CD4-positive, alpha-beta memory T cell (primary cell): Measurements from ENCODE around the gene BNIP5. TPM values are rescaled to one million over a fixed set of nuclear protein-coding genes. Genes with fewer than 3 reads are reported as not detected.

Source experiments
- CTCF ChIA-PET: fragments of 350-600 bp; sonication (Branson Sonifier 250); formaldehyde crosslinking; loops from one replicate; lab custom pipeline; 2021; ENCODE audit warnings: inconsistent platforms; ENCODE audit not compliant: partially characterized antibody; lab: Charles Lee
- POLR2A ChIA-PET: fragments of 350-600 bp; sonication (Branson Sonifier 250); formaldehyde crosslinking; loops from one replicate; lab custom pipeline; 2021; ENCODE audit not compliant: partially characterized antibody; lab: Charles Lee
- DNase-seq, 5 donors: peaks; one replicate each; pipeline versions ENCODE4 v3.0.0 to v3.0.0-alpha.2; 2020 to 2022; ENCODE audit warnings: mixed read lengths in 1 of 5
- H3K27ac ChIP-seq: one replicate; pipeline ENCODE4 v1.7.0; 2013; ENCODE audit warnings: low read depth, low read length
- H3K27me3 ChIP-seq: 2 replicates; pipeline ENCODE4 v1.7.0; 2013; ENCODE audit warnings: mild to moderate bottlenecking, low read length, moderate library complexity; ENCODE audit not compliant: insufficient read depth
- H3K36me3 ChIP-seq: 2 replicates; pipeline ENCODE4 v1.7.0; 2013; ENCODE audit warnings: mild to moderate bottlenecking, low read length, moderate library complexity; ENCODE audit not compliant: insufficient read depth
- H3K4me1 ChIP-seq: 2 replicates; pipeline ENCODE4 v1.7.0; 2013; ENCODE audit warnings: mild to moderate bottlenecking, low read length, moderate library complexity; ENCODE audit not compliant: insufficient read depth
- H3K4me3 ChIP-seq, 2 donors: one replicate each; pipeline ENCODE4 v1.7.0; 2013; ENCODE audit warnings: low read length in 2 of 2, mild to moderate bottlenecking in 1 of 2
- H3K9me3 ChIP-seq, 2 donors: one replicate each; pipeline ENCODE4 v1.7.0; 2013; ENCODE audit warnings: low read length in 2 of 2, control low read depth in 1 of 2; ENCODE audit not compliant: control insufficient read depth in 1 of 2
- H3K27ac Mint-ChIP-seq, 7 donors: one replicate each; pipeline ENCODE4 v1.8.0; 2020 to 2021; ENCODE audit warnings: mixed read lengths in 7 of 7, mild to moderate bottlenecking in 6 of 7, inconsistent platforms in 3 of 7, moderate library complexity in 3 of 7
- H3K27me3 Mint-ChIP-seq, 2 donors: one replicate each; pipeline ENCODE4 v1.8.0; 2020 to 2021; ENCODE audit warnings: mixed read lengths in 2 of 2
- H3K36me3 Mint-ChIP-seq, 2 donors: one replicate each; pipeline ENCODE4 v1.8.0; 2020 to 2021; ENCODE audit warnings: mixed read lengths in 2 of 2, inconsistent platforms in 1 of 2, mild to moderate bottlenecking in 1 of 2
- H3K4me1 Mint-ChIP-seq, 4 donors: one replicate each; pipeline ENCODE4 v1.8.0; 2020 to 2021; ENCODE audit warnings: mixed read lengths in 4 of 4, mild to moderate bottlenecking in 1 of 4
- H3K4me3 Mint-ChIP-seq, 8 donors: one replicate each; pipeline ENCODE4 v1.8.0; 2020 to 2021; ENCODE audit warnings: mixed read lengths in 8 of 8, mild to moderate bottlenecking in 7 of 8, moderate library complexity in 6 of 8, inconsistent platforms in 3 of 8
- H3K9me3 Mint-ChIP-seq, 8 donors: one replicate each; pipeline ENCODE4 v1.8.0; 2020 to 2021; ENCODE audit warnings: mixed read lengths in 8 of 8, mild to moderate bottlenecking in 5 of 8, inconsistent platforms in 3 of 8, moderate library complexity in 1 of 8
- intact Hi-C: fragments of 100-400 bp; cut with micrococcal nuclease; formaldehyde crosslinking; loops from one replicate; pipeline ENCODE4 v1.15.1; 2023
- polyA plus RNA-seq, 2 donors: library from polyadenylated mRNA; unstranded; fragments of 300-500 nt; fragmentation: Illumina TruSeq; gene quantifications; one replicate each; pipeline ENCODE4 v1.2.3, GENCODE V29; 2021
- total RNA-seq, 2 experiments: library from RNA; stranded (reverse); gene quantifications; one replicate each; pipeline ENCODE4 v1.2.3, GENCODE V29; 2021

Gene BNIP5
- total and polyA plus RNA-seq, 4 experiments from 2014 or later = not detected

DNA sequence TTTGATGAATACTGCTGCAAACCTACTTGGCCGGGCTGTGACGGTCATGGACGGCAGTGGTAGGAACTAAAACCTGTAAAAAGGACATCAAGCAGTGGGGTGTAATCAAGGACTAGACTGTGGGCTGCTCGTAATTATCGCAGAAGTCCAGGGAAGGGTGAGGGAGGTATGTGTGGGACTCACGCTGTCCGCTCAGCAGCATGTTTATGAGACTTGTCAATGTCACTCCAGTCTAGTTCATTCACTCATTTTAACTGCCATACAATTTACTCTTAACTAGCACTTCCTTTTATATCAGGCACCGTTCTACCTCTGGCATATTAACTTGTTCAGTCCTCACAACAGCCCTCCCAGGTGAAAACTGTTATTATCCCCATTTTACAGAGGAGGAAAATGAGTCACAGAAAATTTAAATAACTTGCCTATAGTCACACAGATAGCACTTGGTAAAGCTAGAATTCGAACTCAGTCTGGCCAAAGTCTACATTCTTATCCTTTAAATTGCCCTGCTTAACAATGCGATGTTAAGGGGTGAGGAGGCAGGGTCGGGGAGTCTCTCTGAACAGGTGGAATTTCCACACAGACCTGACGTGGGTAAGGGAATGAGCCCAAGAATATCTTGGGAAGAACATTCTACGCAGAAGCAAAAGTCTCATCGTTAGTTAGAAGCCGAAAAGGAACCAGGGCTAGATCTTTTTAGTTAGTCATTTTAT, 62.7 kb downstream of the BNIP5 start:
- Histone ChIP-seq H3K4me3 (no peak overlapping the region), H3K27me3 (no peaks in the 10 kb centered on the region), H3K36me3 (no peaks in the 10 kb centered on the region), H3K9me3 (no peaks in the 10 kb centered on the region), H3K4me1 (no peaks in the 10 kb centered on the region), H3K27ac (no peak overlapping the region)
- Mint-ChIP-seq H3K27me3 (peaks cover 14 to 26% of the 10 kb centered on the region in 2 donors), H3K36me3 (no peaks in the 10 kb centered on the region), H3K9me3 (peaks cover 0 to 2% (median 0%) of the 10 kb centered on the region in 8 donors), H3K4me3 (no peak overlapping the region), H3K4me1 (no peaks in the 10 kb centered on the region), H3K27ac (no peak overlapping the region)
- CTCF ChIA-PET = no interaction called here
- no peak for DNase-seq
- intact Hi-C loops = no loop called here
- POLR2A ChIA-PET = no interaction called here

DNA sequence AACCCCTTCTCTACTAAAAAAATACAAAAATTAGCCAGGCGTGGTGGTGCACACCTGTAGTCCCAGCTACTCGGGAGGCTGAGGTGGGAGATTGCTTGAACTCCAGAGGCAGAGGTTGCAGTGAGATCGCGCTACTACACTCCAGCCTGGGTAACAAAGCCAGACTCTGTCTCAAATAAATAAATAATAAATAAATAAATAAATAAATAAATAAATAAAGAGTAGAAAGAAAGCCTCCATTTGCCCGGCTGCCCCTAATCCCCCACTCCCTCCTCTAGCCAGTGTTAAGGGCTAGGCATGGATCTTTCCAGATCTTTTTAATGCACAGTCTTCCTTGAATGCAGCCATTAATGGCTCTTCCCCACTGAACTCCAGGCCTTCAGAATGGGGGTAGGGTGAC, 63.6 kb downstream of the BNIP5 start:
- no peak overlapping the region for H3K27ac Mint-ChIP-seq
- H3K9me3 Mint-ChIP-seq = peaks cover 0 to 2% (median 0%) of the 10 kb centered on the region in 8 donors
- H3K36me3 ChIP-seq = no peaks in the 10 kb centered on the region
- no peaks in the 10 kb centered on the region for H3K36me3 Mint-ChIP-seq
- H3K9me3 ChIP-seq = no peaks in the 10 kb centered on the region
- no peaks in the 10 kb centered on the region for H3K27me3 ChIP-seq
- CTCF ChIA-PET = no interaction called here
- H3K27ac ChIP-seq = no peak overlapping the region
- no peak overlapping the region for H3K4me3 ChIP-seq
- H3K4me1 Mint-ChIP-seq = no peaks in the 10 kb centered on the region
- no peaks in the 10 kb centered on the region for H3K4me1 ChIP-seq
- peaks cover 8 to 26% of the 10 kb centered on the region in 2 donors for H3K27me3 Mint-ChIP-seq
- H3K4me3 Mint-ChIP-seq = no peak overlapping the region
- POLR2A ChIA-PET = no interaction called here
- intact Hi-C loops = no loop called here
- no peak for DNase-seq

GRCh38 chr6:36272234-36272633, 64.5 kb downstream of the BNIP5 start:
- H3K9me3 Mint-ChIP-seq = peaks cover 0 to 2% (median 0%) of the 10 kb centered on the region in 8 donors
- intact Hi-C loops = no loop called here
- Histone ChIP-seq H3K9me3 (no peaks in the 10 kb centered on the region), H3K4me3 (no peak overlapping the region), H3K27me3 (no peaks in the 10 kb centered on the region), H3K4me1 (no peaks in the 10 kb centered on the region), H3K27ac (no peak overlapping the region), H3K36me3 (no peaks in the 10 kb centered on the region)
- no peak for DNase-seq
- H3K27me3 Mint-ChIP-seq = peaks cover 8 to 24% of the 10 kb centered on the region in 2 donors
- ChIA-PET CTCF (interaction anchor here (1.1 kb wide), 1 partner anchor 30 kb away, joined by 3 read pairs; no protein-coding TSS in a partner anchor), POLR2A (no interaction called here)
- H3K27ac Mint-ChIP-seq = no peak overlapping the region
- no peaks in the 10 kb centered on the region for H3K4me1 Mint-ChIP-seq
- no peak overlapping the region for H3K4me3 Mint-ChIP-seq
- H3K36me3 Mint-ChIP-seq = no peaks in the 10 kb centered on the region

DNA sequence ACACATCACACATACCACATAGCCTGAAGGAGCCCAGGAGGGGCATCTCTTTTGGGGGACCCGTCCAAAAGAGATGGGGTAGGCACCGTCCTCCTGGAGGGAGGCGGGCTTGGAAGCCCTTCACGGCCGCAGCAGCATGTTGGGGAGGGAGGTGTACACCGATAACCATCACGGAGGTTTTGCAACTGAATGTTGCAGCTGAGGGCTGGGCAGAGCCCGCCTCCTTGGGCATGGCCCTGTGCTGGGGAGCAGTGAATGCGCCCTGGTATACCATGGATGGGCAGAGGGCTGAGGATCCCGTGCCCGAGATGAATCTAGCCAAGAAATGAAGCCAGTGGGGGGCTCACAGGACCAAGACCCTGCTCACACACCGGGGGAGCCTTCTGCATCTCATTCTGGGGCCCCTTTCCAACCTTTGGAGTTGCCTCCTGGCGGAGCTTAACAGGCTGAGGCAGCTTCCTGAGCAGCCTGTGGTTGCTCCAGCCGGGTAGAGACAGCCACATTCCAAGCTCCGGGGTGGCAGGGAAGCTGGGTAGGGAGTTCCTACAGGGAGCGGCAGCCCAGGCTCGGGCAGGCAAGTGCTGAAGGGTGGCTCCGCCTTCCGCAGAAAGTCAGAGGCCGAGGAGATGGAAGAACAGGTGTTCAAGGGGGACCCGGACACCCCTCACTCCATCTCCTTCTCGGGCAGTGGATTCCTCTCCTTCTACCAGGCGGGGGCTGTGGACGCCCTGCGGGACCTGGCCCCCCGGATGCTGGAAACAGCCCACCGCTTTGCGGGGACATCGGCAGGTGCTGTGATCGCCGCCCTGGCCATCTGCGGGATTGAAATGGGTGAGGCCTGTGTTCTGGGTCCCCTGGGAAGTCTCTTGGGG, 66.6 kb downstream of the BNIP5 start, which contains the start of gene PNPLA1:
TSS of gene PNPLA1 (plus strand) at position 227 of the 872 bp plus-strand sequence. CDS start at position 627, 400 bp downstream.
- Mint-ChIP-seq H3K27ac (no peak within 1 kb of the TSS), H3K36me3 (no peaks in the 10 kb centered on the region), H3K27me3 (peaks cover 3 to 22% of the 10 kb centered on the region in 2 donors), H3K9me3 (peaks cover 0 to 9% (median 6%) of the 10 kb centered on the region in 8 donors), H3K4me1 (no peaks in the 10 kb centered on the region), H3K4me3 (no peak within 1 kb of the TSS)
- H3K36me3 ChIP-seq = no peaks in the 10 kb centered on the region
- POLR2A ChIA-PET = no interaction called here
- no peak within 1 kb of the TSS for H3K4me3 ChIP-seq
- intact Hi-C loops = no loop called here
- DNase-seq = no peak
- CTCF ChIA-PET = no interaction called here
- H3K27me3 ChIP-seq = no peaks in the 10 kb centered on the region
- H3K27ac ChIP-seq = no peak within 1 kb of the TSS
- H3K9me3 ChIP-seq = no peaks in the 10 kb centered on the region
- no peaks in the 10 kb centered on the region for H3K4me1 ChIP-seq

DNA sequence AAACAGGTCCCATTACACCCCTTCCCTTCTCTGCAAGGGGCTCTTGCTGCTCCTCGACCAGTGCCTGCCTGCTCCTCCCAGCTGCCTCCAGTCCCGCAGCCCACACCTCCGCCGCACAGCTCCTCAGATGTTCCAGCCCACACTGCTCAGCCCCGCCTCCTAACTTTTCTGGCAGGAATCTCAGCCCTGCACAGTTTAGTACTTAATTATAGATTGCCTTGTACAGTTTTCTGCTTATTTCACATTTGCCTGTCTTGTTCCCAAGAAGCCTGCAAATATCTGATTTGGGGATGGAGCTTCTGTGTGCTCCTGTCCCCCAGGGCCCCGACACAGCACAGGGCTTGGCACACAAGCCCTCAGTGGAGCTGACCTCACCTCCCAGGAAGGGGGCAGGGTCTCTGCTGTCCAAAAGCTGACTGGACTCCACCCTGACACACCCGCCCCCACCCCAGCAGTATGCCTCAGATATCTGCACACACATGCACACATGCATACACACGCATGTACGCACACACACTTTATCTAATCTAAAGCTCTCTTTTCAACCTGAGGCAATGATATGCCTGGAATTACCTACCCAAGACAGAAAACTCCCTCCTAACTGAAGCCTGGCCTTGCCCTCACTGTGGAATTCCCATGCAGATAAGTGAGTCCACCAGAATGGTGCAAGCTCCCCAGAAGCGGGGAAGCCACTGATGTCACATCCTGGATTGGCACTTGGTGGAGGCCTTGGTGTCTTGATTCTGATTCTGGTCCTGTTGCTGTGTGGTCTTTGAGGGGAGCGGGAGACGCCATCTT, 68.0 kb downstream of the BNIP5 start:
- Mint-ChIP-seq H3K9me3 (peaks cover 0 to 8% (median 6%) of the 10 kb centered on the region in 8 donors), H3K4me1 (no peaks in the 10 kb centered on the region), H3K27me3 (peaks cover 4 to 20% of the 10 kb centered on the region in 2 donors), H3K4me3 (no peak overlapping the region), H3K27ac (peak overlapping the region in 1 of 7 donors; percentile 1), H3K36me3 (no peaks in the 10 kb centered on the region)
- no peaks in the 10 kb centered on the region for H3K27me3 ChIP-seq
- no peak overlapping the region for H3K4me3 ChIP-seq
- no peak overlapping the region for H3K27ac ChIP-seq
- intact Hi-C loops = no loop called here
- POLR2A ChIA-PET = no interaction called here
- H3K36me3 ChIP-seq = no peaks in the 10 kb centered on the region
- H3K4me1 ChIP-seq = no peaks in the 10 kb centered on the region
- no peaks in the 10 kb centered on the region for H3K9me3 ChIP-seq
- DNase-seq = no peak
- CTCF ChIA-PET = no interaction called here

DNA sequence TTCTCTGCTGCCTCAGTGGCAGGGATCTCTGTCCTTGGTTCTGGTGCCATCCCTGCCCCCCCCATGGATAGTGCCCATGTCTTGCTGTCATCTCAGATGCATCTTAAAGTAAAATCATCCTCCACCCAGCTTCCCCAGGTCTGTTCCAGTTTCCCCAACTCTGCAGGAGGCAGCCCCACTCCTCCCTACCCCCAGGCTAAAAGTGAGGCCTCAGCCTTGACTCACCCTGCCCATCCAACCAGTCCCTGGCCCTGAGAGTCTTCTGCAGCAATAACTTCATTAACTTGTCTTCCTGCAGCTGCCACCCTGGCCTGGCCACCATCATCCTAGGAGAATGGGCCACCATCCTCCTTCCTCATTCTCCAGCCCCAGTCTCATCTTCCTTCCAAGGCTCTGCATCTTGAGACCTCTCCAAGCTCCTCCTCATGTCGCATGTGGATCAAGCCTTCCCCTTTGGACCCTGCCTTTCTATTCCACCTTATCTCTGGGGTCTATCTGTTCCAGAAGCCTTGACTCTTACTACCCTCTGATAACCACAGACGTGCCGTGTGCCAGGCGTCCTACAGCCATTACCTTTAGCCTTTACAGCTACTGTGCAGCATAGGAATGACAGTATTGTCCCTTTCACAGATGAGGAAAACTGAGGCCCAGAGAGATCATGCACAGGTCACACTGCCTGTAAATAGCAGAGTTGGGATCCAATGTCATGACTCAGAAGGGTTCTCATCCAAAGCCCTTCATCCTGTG, 68.8 kb downstream of the BNIP5 start:
- peaks cover 0 to 8% (median 6%) of the 10 kb centered on the region in 8 donors for H3K9me3 Mint-ChIP-seq
- Histone ChIP-seq H3K27ac (no peak overlapping the region), H3K9me3 (no peaks in the 10 kb centered on the region), H3K27me3 (no peaks in the 10 kb centered on the region), H3K4me1 (no peaks in the 10 kb centered on the region), H3K4me3 (no peak overlapping the region), H3K36me3 (no peaks in the 10 kb centered on the region)
- DNase-seq = no peak
- H3K36me3 Mint-ChIP-seq = no peaks in the 10 kb centered on the region
- intact Hi-C loops = no loop called here
- POLR2A ChIA-PET = no interaction called here
- H3K27ac Mint-ChIP-seq = peak overlapping the region in 2 of 7 donors; percentile 1 to 43
- H3K4me3 Mint-ChIP-seq = no peak overlapping the region
- no peaks in the 10 kb centered on the region for H3K4me1 Mint-ChIP-seq
- CTCF ChIA-PET = no interaction called here
- H3K27me3 Mint-ChIP-seq = peaks cover 4 to 20% of the 10 kb centered on the region in 2 donors
